Ovary (tissue), 9 donors: Measurements from ENCODE around the gene RIC8B. TPM values are rescaled to one million over a fixed set of nuclear protein-coding genes. Genes with fewer than 3 reads are reported as not detected.

Experiments used
- DNase-seq, 5 donors: peaks; one replicate each; pipeline ENCODE4 v3.0.0-alpha.2; 2019 to 2020
- H3K27ac ChIP-seq, 2 donors: fragments of 200-600 bp; one replicate each; pipeline versions ENCODE4 v1.5.1 to v1.8.0; 2019 to 2022
- H3K27me3 ChIP-seq: fragments of 200-600 bp; one replicate; pipeline ENCODE4 v1.8.0; 2022
- H3K36me3 ChIP-seq: fragments of 200-600 bp; sonication (generic); one replicate; pipeline ENCODE4 v1.5.1; 2019
- H3K4me1 ChIP-seq: one replicate; pipeline ENCODE4 v1.8.1; 2013; ENCODE audit warnings: mild to moderate bottlenecking, moderate library complexity; ENCODE audit not compliant: insufficient read depth
- H3K4me3 ChIP-seq: fragments of 200-600 bp; sonication (generic); one replicate; pipeline ENCODE4 v1.5.1; 2017
- H3K9me3 ChIP-seq, 2 donors: fragments of 200-600 bp in 1 of 2; sonication (generic) in 1 of 2; one replicate each; pipeline versions ENCODE4 v1.5.1 to v1.8.1; 2013 to 2019; ENCODE audit warnings: mild to moderate bottlenecking in 1 of 2, moderate library complexity in 1 of 2
- CTCF ChIP-seq, 3 donors: fragments of 450-650 bp in 2 of 3; fragments of 200-600 bp in 1 of 3; IDR thresholded peaks; one replicate each; pipeline versions ENCODE4 v1.5.1 to v1.8.0; 2016 to 2022; ENCODE audit warnings: antibody characterized with exemption in 3 of 3, mild to moderate bottlenecking in 1 of 3
- EP300 ChIP-seq: sonication (generic); formaldehyde crosslinking; IDR thresholded peaks from one replicate; pipeline ENCODE4 v1.6.1; 2017; ENCODE audit warnings: antibody characterized with exemption
- POLR2A ChIP-seq: fragments of 450-650 bp; IDR thresholded peaks from one replicate; pipeline ENCODE4 v1.6.1; 2017; ENCODE audit warnings: antibody characterized with exemption, mild to moderate bottlenecking, moderate library complexity
- WGBS, 3 donors: extraction: QIAGEN DNeasy Blood & Tissue Kit in 1 of 3; methylation state at CpG; one replicate each; pipeline versions ENCODE4 v1.1.5 to v1.1.7; 2013 to 2017; 5-methylcytosine and 5-hydroxymethylcytosine counted together
- intact Hi-C, 4 donors: fragments of 100-400 bp; cut with DNase I; formaldehyde crosslinking; loops; one replicate each; pipeline versions ENCODE4 v1.11.0 to v1.15.1; 2022 to 2023
- polyA plus RNA-seq, 2 donors: library from polyadenylated mRNA; stranded (reverse); fragments of 200-250 nt in 1 of 2; fragments of 350-450 nt in 1 of 2; fragmentation: Illumina TruSeq in 1 of 2; extraction: RNeasy Lipid Tissue Mini Kit (QIAGEN cat#74804) in 1 of 2; gene quantifications; one replicate each; pipeline ENCODE4 v1.2.3, GENCODE V29; 2013 to 2014
- total RNA-seq, 7 donors: library from RNA; depleted of rRNA in 2 of 7; stranded (reverse); fragments of >200 nt in 2 of 7; fragmentation: NEBNext Ultra II Directional in 3 of 7; extraction: Animal tissue kit (Norgen Biotek cat#: 25700) in 3 of 7; gene quantifications; one replicate each; pipeline versions ENCODE4 v1.1.0 to v1.2.4, GENCODE V29; 2016 to 2023
- donor health status: DM: no; HTN: no; CAD: no; lungs with moderate emphysema.
- donor health status: DM: no; HTN: no; CAD: no.
- donor health status: Bipolar disorder and iron deficiency.
- donor health status: DM: yes; HTN: yes; CAD: no.
- donor health status: DM: no; HTN: no; CAD: no.
- donor health status: DM: yes; HTN: yes; CAD: no.

RIC8B gene
- total and polyA plus RNA-seq, 9 donors: 6.9 to 26.7 (median 16.3) TPM

GRCh38 chr12:106896603-106897002, 122.1 kb downstream of the RIC8B start:
- no peak overlapping the region for H3K27ac ChIP-seq
- no peak for DNase-seq
- H3K9me3 ChIP-seq: no peaks in the 10 kb centered on the region
- H3K4me1 ChIP-seq: no peaks in the 10 kb centered on the region
- no peak overlapping the region for H3K4me3 ChIP-seq
- no peak for TF ChIP-seq EP300
- no peak for TF ChIP-seq POLR2A
- no peak for TF ChIP-seq CTCF (IDR thresholded peaks at IDR 0.05)
- H3K27me3 ChIP-seq: no peaks in the 10 kb centered on the region
- intact Hi-C loops: no loop called here
- no peaks in the 10 kb centered on the region for H3K36me3 ChIP-seq

- Histone ChIP-seq H3K36me3 (no peaks in the 10 kb centered on the region), H3K27me3 (no peaks in the 10 kb centered on the region), H3K9me3 (no peaks in the 10 kb centered on the region), H3K4me3 (no peak overlapping the region), H3K27ac (no peak overlapping the region), H3K4me1 (no peaks in the 10 kb centered on the region)
- no peak for TF ChIP-seq CTCF (IDR thresholded peaks at IDR 0.05)
- TF ChIP-seq POLR2A: no peak
- TF ChIP-seq EP300: no peak
- WGBS, 3 donors: 79 to 83% (median 80%) methylated on average over 6 of the region's 6 CpGs
- no peak for DNase-seq
- intact Hi-C loops: no loop called here
Measured at GRCh38 chr12:106897082-106897481, 122.6 kb downstream of the RIC8B start.

GRCh38 chr12:106897981-106898901, 123.8 kb downstream of the RIC8B start:
- Histone ChIP-seq H3K4me1 (no peaks in the 10 kb centered on the region), H3K9me3 (no peaks in the 10 kb centered on the region), H3K27me3 (no peaks in the 10 kb centered on the region), H3K27ac (no peak overlapping the region), H3K4me3 (no peak overlapping the region), H3K36me3 (no peaks in the 10 kb centered on the region)
- intact Hi-C loops: no loop called here
- TF ChIP-seq POLR2A (no peak), EP300 (no peak), CTCF (IDR thresholded peaks at IDR 0.05) (no peak)
- WGBS, 3 donors: 50 to 56% (median 53%) methylated on average over 13 of the region's 13 CpGs
- no peak for DNase-seq

- Histone ChIP-seq H3K36me3 (no peaks in the 10 kb centered on the region), H3K9me3 (no peaks in the 10 kb centered on the region), H3K27ac (no peak overlapping the region), H3K4me3 (no peak overlapping the region), H3K27me3 (no peaks in the 10 kb centered on the region), H3K4me1 (no peaks in the 10 kb centered on the region)
- 84 to 93% (median 86%) methylated on average over 6 of the region's 6 CpGs for WGBS, 3 donors
- DNase-seq: no peak
- no peak for TF ChIP-seq CTCF (IDR thresholded peaks at IDR 0.05)
- TF ChIP-seq POLR2A: no peak
- no peak for TF ChIP-seq EP300
- intact Hi-C loops: no loop called here
Measured at GRCh38 chr12:106900554-106900953, 126.1 kb downstream of the RIC8B start.
